ENCODE results near the gene SPNS3. TPM values are rescaled to one million over a fixed set of nuclear protein-coding genes. Genes with fewer than 3 reads are reported as not detected.

SPNS3 gene
- total RNA-seq, 2 donors from 2014 or later: 0.42 to 0.59 TPM

DNA sequence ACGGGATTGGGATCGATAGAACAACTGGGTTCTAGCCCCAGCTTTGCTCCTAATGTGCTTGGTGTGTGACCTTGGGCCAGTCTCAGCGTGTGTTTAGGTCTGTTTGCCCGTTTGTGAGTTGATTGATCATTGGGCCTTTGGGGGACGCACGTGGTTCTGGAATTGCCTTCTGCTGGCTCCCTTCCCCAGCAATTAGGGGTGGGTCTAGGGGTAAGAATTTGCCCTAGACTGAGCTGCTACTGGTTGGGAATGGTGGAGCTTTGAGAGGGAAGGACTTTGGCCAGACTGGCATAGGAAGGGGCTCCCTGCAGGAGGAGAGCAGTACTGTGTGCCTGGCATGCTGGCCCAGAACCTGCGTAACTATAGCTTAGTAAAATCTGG, 66.4 kb downstream of the SPNS3 start:
- DNase-seq (no peak), ATAC-seq (no peak)
- intact Hi-C loops (cut with DNase I): loop anchor here in 1 of 2 donors (10.0 kb wide), 1 partner anchor 75 kb away; no protein-coding TSS in a partner anchor

DNA sequence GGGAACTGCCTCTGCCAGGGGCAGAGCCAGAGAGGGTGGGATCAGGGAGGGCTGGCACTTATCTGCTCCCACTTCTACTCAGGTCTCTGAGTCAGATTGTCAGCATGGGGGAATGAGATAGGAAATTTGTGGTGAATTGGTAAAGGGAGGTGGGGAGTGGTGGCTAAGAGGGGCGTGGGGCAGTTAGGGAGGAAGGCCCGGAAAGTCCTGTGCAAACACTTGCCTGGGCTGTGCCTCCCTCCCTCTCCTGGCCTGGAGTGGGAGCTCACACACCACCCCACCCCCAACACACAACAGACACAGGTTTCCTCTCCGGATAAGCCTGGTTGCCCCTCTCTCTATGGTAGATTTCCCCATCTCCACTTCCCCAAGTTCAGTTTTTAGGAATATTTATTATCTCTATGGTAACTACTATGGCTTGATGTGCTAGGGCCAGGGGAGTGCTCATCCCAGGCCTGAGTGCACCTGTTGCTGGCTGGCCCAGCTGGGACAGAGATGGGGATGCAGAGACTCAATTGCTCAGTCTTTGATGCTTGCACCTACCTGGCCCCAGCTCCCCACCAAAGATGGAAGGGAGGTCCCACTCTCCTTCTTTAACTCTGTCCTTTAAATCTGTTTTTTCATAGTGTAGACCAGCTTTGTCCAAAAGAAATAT, 67.7 kb downstream of the SPNS3 start:
- DNase-seq (no peak), ATAC-seq (no peak)
- intact Hi-C loops (cut with DNase I): loop anchor here in 1 of 2 donors (10.0 kb wide), 1 partner anchor 77 kb away; no protein-coding TSS in a partner anchor

DNA sequence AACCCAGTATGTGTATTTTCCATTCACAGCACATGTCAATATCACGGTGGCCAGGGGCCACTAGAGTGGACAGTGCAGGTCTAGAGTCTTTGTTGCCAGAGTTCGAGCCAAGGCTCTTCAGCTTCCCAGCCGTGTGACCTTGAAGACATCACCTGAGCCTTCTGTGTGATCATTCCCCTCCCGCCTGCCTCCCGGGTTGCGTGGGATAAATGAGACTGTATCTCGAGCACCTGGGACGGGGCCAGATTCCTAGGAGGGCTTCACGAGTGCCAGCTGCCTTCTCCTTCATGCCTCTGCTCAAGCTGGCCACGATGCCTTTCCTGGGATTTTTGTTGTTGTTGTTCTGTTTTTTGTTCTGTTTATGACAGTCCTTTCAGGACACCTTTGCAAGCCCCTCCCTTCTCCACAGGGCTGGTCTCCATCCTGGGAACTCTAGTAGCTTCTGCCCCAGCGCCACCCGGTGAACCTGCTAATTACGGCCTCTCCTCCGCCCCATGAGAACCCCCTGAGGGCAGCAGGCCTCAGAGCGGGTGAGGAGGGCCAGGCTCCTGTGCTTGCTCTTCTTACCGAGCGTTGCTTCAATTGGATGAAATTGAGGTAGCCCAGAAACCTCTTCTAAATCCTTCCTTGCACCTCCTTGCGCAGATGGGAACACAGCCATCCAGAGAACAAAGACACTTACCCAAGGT, 68.9 kb downstream of the SPNS3 start:
- intact Hi-C loops (cut with DNase I): loop anchor here in 1 of 2 donors (10.0 kb wide), 1 partner anchor 78 kb away; no protein-coding TSS in a partner anchor
- ATAC-seq: no peak
- DNase-seq: no peak

DNA sequence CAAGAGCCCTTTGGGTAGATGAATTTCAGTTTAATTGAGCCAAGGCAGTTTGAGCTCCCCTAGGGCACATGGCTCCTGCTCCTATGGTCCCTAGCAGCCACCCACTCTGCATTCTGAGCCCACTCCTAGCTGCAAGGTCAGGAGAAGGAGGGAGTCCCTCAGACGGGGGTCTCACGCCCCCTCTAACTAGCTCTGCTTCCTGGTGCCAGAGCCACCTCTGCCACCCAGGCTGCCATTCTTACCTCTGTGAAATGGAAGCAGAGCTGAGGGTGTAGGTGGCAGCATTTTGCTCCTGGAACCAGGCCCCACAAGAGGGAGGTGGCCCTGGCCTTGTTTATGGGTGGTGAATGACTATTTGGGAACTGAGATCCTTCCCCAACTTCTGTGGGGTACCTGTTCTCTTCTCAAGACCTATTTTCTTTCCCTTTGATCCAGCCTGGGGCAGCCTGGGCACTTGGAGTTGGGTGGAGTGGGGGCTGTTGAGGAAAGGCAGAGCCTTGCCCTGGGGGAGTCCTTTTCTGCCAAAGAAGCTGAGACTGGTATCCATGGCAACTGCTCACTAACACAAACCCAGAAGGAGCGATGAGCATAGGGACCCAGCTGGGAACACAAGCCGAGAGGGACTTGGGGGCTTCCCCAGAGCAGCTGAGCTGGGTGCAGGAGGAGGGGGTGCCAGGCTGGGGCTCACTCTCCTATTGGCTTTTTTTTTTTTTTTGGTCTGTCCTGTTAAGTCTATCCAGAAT, 69.7 kb downstream of the SPNS3 start:
- DNase-seq (no peak), ATAC-seq (no peak)
- intact Hi-C loops (cut with DNase I): loop anchor here in 1 of 2 donors (10.0 kb wide), 1 partner anchor 79 kb away; no protein-coding TSS in a partner anchor

DNA sequence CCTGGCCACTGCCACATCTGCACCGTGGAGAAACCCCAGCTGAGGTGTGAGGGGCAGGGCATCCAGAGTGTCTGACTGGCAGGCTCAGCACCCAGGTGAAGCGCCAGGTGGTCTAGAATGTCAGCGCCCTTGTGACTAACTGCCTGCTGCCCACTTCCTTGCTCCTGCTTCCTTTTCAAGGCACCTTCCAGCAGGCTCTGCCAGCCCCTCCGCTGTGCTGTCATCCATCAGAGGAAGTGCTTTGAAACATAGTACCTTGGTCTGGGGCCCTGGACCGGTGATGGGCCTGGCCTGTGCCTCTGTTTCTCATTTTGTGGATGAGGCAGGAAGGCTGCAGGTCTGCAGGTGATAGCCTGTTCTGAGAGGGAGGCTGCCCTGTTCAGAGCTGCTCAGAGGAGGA, 70.4 kb downstream of the SPNS3 start:
- DNase-seq (no peak), ATAC-seq (no peak)
- intact Hi-C loops (cut with DNase I): loop anchor here in 1 of 2 donors (10.0 kb wide), 1 partner anchor 79 kb away; no protein-coding TSS in a partner anchor

DNA sequence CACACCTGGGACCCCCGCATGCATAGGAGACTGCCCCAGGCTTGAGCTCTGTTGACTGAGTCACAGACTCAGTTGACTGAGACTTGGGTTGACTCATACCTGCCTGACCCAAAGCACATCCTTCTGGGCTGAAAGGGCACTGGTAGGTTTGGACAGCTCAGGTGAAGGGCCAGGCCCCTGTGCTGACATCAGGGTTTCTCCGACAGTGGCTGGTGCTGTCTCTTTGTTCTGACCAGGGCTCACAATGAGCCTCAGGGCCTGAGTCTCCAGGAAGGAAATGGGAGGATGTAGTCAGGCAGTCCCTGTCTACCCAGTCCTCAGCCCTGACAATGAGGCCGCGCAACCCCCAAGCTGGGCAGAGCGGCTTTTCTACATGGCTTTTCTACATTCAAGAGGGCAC, 71.4 kb downstream of the SPNS3 start:
- intact Hi-C loops (cut with DNase I): loop anchor here in 1 of 2 donors (10.0 kb wide), 1 partner anchor 80 kb away; no protein-coding TSS in a partner anchor
- ATAC-seq (peak in 1 of 2 donors; percentile 7), DNase-seq (no peak)

DNA sequence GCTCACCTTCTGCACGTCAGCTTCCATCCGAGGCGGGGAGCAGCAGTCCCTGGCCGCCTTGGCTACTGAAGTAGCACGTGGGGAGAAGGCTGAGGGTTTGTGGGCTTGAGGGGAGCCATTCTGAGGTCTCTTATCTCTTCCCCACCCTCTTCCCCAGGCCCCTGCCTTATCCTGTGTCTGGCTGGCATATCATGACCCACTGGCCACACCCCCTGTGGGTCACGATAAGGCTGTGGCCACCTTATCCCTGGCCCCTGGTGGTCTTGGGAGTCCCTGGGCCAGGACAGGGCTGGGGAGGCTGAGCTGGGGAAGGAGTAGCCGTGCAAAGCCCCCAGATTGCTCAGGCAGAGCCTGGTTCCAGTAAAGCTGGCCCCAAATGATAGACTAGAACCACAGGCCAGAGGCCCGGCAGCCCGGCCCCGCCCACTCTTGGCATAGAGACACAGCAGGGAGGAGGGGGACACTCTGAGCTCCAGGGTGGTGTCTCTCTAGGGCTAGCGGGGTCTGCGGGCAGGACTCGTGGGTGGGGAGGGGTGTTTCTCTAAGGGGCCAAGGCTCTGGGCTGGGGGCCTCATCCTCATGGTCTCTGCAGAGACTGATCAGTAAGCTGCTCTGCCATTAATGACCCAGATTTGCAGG, 72.6 kb downstream of the SPNS3 start:
- ATAC-seq (no peak), DNase-seq (peak; percentile 46)
- intact Hi-C loops (cut with DNase I): loop anchor here in 1 of 2 donors (10.0 kb wide), 1 partner anchor 81 kb away; no protein-coding TSS in a partner anchor

DNA sequence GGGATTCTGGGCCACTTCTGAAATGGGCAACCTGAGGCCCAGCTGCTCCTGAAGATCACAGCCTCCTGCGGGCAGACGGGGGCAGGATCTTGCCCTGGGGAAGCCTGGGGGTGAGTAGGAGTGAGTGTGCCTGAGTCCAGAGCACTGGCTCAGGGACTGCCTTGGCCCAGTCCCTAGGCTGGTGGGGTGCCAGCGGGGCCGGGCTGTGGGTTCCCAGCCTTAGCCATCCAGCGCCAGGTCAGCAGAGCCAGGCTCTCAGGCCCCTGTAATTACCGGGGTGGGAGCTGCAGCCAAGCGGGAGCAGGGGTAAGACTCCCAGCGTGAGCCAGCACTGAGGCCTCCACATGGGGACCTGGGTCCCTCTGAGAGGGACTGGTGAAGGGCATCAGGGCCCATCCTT, 73.2 kb downstream of the SPNS3 start:
- ATAC-seq: peak in 1 of 2 donors; percentile 51
- DNase-seq: no peak
- intact Hi-C loops (cut with DNase I): loop anchor here in 1 of 2 donors (10.0 kb wide), 1 partner anchor 82 kb away; no protein-coding TSS in a partner anchor

DNA sequence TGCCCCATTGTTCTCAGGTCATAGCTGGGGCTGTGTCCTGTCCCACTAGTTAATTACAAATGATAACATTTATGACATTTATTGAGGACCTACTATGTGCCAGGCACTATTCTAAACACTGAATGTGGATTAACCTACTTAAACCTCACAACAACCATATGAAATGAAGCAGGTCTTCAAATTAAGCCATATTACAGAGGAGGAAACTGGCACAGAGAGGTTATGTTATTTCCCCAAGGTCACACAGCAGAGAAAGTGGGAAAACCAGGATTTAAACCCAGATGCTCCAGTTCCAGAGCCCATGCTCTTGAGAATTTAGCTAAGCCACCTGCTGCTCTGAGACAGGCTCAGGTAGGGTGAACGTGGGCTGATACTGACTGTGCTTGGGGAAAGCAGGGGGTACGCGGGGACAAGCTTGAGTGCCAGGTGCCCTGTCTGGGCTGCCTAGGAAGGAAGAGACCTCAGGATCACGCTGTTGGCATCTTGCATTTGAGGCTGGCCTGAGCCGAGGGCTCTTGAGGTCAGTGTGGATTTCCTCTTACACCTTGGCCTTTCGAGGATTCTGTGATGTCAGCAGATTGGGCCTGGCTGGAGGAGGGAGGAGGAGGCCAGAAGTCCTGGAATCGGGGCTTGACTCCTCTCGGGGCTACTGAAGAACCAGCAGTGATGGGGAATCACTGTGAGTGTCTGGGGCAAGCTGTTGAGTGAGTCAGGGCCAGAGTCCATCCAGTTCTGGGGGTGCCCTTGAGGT, 73.8 kb downstream of the SPNS3 start:
- ATAC-seq (peak in 1 of 2 donors; percentile 9), DNase-seq (no peak)
- intact Hi-C loops (cut with DNase I): loop anchor here in 1 of 2 donors (10.0 kb wide), 1 partner anchor 83 kb away; no protein-coding TSS in a partner anchor

DNA sequence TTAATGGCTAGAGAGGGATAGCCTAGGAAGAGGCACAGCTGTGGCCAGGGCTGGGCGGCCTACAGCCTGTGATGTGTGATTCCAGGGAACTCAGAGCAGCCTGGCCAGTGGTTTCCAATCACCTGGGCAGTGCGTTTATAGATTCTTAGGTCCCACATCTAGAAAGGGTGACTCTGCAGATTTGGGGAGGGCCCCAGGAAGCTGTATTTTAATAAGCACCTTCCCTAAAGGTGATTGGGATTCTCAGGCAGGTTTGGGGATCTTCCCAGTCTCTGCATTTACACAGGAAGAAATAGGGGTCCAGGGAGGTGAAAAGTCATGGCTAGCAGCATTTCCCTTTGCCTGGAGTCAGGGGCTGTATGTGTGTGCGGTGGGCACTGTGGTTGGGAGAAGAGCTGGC, 74.5 kb downstream of the SPNS3 start:
- ATAC-seq (no peak), DNase-seq (no peak)
- intact Hi-C loops (cut with DNase I): loop anchor here in 1 of 2 donors (10.0 kb wide), 1 partner anchor 83 kb away; no protein-coding TSS in a partner anchor

DNA sequence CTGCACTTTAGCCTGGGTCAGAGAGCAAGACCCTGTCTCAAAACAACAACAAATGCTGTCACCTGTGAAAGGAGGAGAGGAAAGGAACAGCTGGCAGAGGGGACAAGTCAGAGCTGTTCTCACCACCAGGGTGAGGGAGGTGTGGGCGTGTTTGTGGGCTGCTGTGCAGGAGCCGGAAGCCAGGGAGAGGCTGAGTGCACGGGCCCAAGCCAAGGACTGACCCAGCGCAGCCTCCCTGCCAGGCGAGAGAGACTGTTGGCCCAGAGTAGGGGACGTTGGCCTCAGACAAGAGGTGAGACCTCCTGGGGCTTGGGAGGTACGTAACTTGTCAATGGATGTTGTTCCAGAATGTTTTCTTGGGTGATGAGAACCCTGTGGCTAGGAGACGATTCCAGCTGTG, 75.7 kb downstream of the SPNS3 start:
- intact Hi-C loops (cut with DNase I): loop anchor here in 1 of 2 donors (10.0 kb wide), 1 partner anchor 85 kb away; no protein-coding TSS in a partner anchor
- DNase-seq (peak; percentile 65), ATAC-seq (peak; percentile 32 to 53)

DNA sequence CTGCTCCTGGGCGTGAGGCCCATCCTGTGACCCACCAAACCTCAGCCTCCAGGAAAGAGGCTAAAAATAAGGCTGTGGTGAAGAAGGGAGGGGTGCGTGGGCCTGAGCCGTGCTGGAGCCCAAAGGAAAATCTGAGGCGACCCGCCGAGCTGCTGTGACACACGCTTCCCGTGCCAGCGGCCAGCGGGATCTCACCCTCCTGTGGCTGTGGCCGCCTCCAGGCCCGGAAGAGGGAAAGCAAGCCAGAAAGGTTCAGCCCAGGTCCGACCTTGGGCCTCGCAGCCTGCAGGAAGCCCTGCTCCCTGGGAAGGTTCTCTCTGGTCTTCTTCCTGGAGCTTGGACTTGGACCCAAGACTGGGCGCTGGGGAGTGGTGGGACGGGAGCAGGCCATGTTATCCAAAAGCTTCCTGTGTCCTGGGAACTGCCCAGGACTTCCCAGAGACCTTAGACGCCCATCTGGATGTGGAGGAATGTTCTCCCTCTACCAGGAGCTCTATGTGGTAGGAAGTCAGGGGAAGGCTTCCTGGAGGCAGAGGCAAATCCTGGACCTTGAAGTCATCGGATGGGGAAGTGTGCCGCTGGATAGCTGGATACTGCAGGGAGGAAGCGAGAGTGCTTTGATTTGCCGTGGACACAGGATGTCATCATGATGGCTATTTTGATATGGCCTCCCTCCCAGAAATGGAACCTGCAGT, 76.3 kb downstream of the SPNS3 start:
- DNase-seq (peak; percentile 83), ATAC-seq (peak; percentile 28 to 56)
- intact Hi-C loops (cut with DNase I): loop anchor here in 1 of 2 donors (10.0 kb wide), 1 partner anchor 85 kb away; no protein-coding TSS in a partner anchor

DNA sequence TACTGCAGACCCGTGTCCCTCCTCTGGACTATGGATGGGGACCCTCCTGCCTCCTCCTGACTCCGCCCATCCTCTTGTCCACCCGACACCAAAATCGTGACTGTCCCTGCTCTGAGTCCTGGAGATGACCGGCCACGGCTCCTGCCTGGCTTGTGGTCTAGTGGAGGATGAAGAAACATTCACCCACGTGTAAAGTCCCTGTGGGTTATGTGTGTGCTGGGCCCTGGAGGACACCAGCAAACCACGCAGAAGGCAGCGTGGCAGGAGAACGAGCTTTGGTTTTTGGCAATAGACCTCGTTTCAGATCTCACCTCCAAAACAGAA, 76.8 kb downstream of the SPNS3 start:
- DNase-seq (no peak), ATAC-seq (no peak)
- intact Hi-C loops (cut with DNase I): no loop called here

DNA sequence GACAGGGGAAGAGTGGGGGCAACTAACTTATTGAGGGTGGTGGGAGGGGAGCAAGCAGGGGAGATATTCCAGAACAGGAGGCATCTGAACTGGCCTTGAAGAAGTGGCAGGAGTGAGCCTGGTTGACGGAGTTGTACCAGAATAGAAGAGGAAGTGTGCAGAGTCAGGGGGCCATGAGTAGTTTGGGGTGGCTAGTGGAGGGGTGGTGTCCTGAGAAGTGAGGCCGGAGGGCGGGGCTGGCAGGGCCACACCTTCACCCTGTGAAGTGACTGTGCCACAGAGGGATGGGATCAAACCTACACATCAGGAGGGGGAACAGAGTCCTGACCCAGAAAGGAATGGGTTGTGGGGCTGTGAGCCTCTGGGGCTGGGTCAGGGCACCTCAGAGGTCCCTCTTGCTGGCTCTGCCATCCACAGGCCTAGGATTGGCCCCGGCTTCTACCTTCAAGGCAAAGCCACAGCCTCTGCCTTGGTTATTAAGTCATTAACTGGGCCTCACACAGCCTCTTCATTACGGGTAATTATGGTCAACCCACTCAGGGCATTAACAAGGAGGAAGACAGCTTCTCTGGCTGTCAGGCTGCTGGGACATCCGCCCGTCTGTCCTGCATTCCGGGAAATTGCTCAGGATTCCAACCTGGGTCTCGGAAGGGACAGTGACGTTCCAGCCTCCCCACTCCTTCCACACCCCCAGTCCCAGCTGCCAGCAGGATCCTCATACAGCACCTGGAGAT, 77.6 kb downstream of the SPNS3 start:
- DNase-seq (no peak), ATAC-seq (no peak)
- intact Hi-C loops (cut with DNase I): no loop called here

DNA sequence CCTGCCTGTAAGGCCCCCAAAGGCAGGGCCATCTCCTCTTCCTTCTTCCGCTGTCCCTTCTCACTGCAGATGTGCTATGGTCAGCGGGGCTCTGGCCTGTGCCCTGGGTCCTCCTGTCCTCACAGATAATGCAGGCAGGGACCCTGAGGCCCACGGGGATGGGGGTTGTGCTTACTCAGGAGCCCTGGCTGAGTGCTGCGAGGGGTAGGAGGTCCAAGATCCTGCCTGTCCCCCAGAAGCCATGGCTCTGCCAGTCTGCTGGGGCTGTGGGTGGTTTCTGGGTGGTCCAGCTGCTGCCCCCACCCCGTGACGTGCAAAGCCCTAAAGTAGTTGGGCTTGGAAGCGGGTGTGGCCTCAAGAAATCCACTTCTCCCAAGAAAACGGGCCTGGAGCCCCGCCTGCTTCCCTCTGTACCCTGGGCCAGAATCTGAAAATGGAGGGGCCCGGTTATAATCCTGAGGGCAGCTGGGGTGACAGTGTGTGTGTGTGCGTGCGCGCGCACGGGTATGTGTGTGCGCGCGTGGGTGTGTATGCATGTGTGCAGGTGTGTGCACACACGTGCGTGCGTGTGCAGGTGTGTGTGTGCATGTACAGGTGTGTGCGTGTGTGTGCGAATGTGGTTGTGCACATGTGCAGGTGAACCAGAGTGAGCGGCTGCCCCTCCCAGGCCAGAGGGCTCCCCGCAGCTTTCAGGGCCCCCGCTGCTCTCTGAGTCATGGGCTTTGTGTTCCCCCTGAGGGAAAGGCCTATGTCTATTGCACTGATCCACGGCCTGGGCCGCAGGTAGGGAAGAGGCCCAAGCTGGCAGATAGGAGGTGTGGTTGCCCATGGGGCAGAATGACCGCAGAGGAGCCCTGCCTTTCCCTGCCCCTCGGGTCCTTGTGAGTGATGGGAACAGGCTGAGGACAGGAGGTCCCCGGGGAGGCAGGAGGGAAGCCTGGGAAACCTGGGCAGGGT, 78.7 kb downstream of the SPNS3 start:
- DNase-seq: no peak
- no peak for ATAC-seq
- intact Hi-C loops (cut with DNase I): no loop called here
